ENCODE data around the gene NUDCD3.

DNA sequence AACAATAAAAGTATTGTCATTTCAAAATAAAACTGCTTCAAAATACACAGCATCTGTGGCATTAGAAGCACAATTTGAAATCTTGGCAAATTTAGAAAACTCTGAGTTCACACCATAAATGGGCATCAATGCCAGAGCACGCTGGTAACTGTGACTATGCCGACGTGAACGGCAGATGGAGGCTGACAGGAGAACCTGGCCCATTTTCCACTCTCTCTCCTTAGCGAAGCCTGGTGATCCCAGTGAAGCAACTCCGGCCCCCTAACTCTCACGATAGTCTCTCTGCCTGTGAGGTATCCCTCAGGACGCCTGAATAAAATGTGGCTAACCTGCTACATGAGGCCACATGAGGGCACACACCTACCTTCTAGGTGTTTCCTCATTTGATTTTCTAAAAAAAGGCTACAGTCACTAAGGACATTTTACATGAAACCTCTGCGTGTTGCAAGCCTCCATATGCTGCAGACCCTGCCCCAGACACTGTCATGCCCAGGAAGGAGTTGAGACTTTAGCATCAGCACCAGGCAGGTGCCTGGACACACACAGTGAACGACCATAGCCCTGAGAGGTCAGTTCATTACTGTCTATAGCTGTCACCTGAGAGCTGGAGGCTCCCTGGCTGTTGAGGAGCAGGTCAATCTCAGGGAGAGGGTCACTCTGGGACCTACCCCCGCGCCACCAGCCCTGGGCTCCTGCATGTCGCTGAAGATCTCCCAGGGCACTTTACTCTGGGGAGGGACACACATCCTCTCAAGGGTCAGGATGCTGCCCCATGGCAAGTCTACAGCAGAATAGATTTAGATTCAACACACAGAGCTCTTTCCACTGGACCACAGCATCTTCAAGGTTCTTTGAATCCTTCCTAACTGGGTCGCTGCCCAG lies 102.1 kb downstream of the NUDCD3 start:
- TF ChIP-seq, protein P1, sequence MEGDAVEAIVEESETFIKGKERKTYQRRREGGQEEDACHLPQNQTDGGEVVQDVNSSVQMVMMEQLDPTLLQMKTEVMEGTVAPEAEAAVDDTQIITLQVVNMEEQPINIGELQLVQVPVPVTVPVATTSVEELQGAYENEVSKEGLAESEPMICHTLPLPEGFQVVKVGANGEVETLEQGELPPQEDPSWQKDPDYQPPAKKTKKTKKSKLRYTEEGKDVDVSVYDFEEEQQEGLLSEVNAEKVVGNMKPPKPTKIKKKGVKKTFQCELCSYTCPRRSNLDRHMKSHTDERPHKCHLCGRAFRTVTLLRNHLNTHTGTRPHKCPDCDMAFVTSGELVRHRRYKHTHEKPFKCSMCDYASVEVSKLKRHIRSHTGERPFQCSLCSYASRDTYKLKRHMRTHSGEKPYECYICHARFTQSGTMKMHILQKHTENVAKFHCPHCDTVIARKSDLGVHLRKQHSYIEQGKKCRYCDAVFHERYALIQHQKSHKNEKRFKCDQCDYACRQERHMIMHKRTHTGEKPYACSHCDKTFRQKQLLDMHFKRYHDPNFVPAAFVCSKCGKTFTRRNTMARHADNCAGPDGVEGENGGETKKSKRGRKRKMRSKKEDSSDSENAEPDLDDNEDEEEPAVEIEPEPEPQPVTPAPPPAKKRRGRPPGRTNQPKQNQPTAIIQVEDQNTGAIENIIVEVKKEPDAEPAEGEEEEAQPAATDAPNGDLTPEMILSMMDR (conservative IDR thresholded peaks at IDR 0.05; ENCODE audit: low read length): no peak
- TF ChIP-seq EZH2phosphoT487 (IDR thresholded peaks at IDR 0.05; ENCODE audit: borderline replicate concordance): no peak
